HEK293 (cell line): ENCODE data around the gene HTATIP2.

ENCODE experiments used
- CTCF ChIA-PET: fragments of 350-600 bp; formaldehyde crosslinking; extraction: SDS; loops from one replicate; lab custom pipeline; 2021; ENCODE audit warnings: antibody characterized with exemption; lab: Yijun Ruan, JAX
- POLR2A ChIA-PET: fragments of 300-600 bp; formaldehyde crosslinking; extraction: SDS; loops from one replicate; lab custom pipeline; 2020; ENCODE audit warnings: antibody characterized with exemption, inconsistent platforms; lab: Yijun Ruan, JAX
- H3K27ac ChIP-seq: fragments of 200-500 bp; sonication (Bioruptor generic); 2 replicates; pipeline ENCODE4 v1.5.1; 2014; ENCODE audit warnings: low read depth, low read length, control low read depth, inconsistent platforms; ENCODE audit errors: extremely low read depth
- H3K36me3 ChIP-seq, 2 experiments: fragments of 200-500 bp in 1 of 2; sonication (Bioruptor generic) in 1 of 2; 1 replicate in 1 of 2; 2 replicates in 1 of 2; pipeline ENCODE4 v1.5.1; 2014 to 2017; ENCODE audit warnings: inconsistent platforms in 2 of 2, low read length in 2 of 2; ENCODE audit not compliant: control insufficient read depth in 2 of 2, insufficient read depth in 1 of 2
- H3K4me1 ChIP-seq: fragments of 200-500 bp; sonication (Bioruptor generic); 2 replicates; pipeline ENCODE4 v1.5.1; 2014; ENCODE audit warnings: mild to moderate bottlenecking, low read length, inconsistent platforms; ENCODE audit not compliant: control insufficient read depth, insufficient read depth
- H3K4me3 ChIP-seq: 2 replicates; pipeline ENCODE4 v1.5.1; 2011; ENCODE audit warnings: low read depth, mild to moderate bottlenecking, control low read depth, low read length, moderate library complexity
- H3K9me3 ChIP-seq: fragments of 200-500 bp; sonication (Bioruptor generic); 2 replicates; pipeline ENCODE4 v1.5.1; 2014; ENCODE audit warnings: low read depth, low read length, inconsistent platforms; ENCODE audit not compliant: control insufficient read depth, insufficient read depth
- HOXD13 ChIP-seq: sonication (generic); formaldehyde crosslinking; IDR thresholded peaks from 2 replicates; pipeline ENCODE4 v1.8.0; 2022; ENCODE audit warnings: missing genetic modification reagents, borderline replicate concordance
- INSM2 ChIP-seq: fragments of 450-650 bp; formaldehyde crosslinking; IDR thresholded peaks from 2 replicates; pipeline ENCODE4 v1.5.1; 2016; ENCODE audit warnings: missing biosample characterization, missing genetic modification characterization
- OVOL3 ChIP-seq: fragments of 450-650 bp; formaldehyde crosslinking; IDR thresholded peaks from 2 replicates; pipeline ENCODE4 v1.5.1; 2016; ENCODE audit warnings: missing biosample characterization, missing genetic modification characterization
- SCRT2 ChIP-seq: fragments of 450-650 bp; formaldehyde crosslinking; IDR thresholded peaks from 2 replicates; pipeline ENCODE4 v1.5.1; 2016; ENCODE audit warnings: missing biosample characterization, missing genetic modification characterization
- SP7 ChIP-seq: fragments of 450-650 bp; formaldehyde crosslinking; IDR thresholded peaks from 2 replicates; pipeline ENCODE4 v1.5.1; 2016; ENCODE audit warnings: missing biosample characterization, missing genetic modification characterization
- ZNF18 ChIP-seq: fragments of 450-650 bp; formaldehyde crosslinking; IDR thresholded peaks from 2 replicates; pipeline ENCODE4 v1.5.1; 2016; ENCODE audit warnings: missing biosample characterization, missing genetic modification characterization
- ZNF311 ChIP-seq: fragments of 450-650 bp; formaldehyde crosslinking; IDR thresholded peaks from 2 replicates; pipeline ENCODE4 v1.5.1; 2017; ENCODE audit warnings: missing biosample characterization, missing genetic modification characterization, borderline replicate concordance
- ZNF324 ChIP-seq: fragments of 450-650 bp; formaldehyde crosslinking; IDR thresholded peaks from 2 replicates; pipeline ENCODE4 v1.5.1; 2016; ENCODE audit warnings: missing biosample characterization, missing genetic modification characterization
- ZNF37A ChIP-seq: fragments of 450-650 bp; IDR thresholded peaks from 2 replicates; pipeline ENCODE4 v1.5.1; 2018; ENCODE audit warnings: missing biosample characterization, missing genetic modification characterization
- ZNF391 ChIP-seq: fragments of 450-650 bp; formaldehyde crosslinking; IDR thresholded peaks from 2 replicates; pipeline ENCODE4 v1.5.1; 2016; ENCODE audit warnings: low read depth, missing biosample characterization, missing genetic modification characterization, borderline replicate concordance
- ZNF473 ChIP-seq: fragments of 450-650 bp; formaldehyde crosslinking; IDR thresholded peaks from 2 replicates; pipeline ENCODE4 v1.5.1; 2017; ENCODE audit warnings: missing biosample characterization, missing genetic modification characterization
- ZNF530 ChIP-seq: fragments of 450-650 bp; formaldehyde crosslinking; IDR thresholded peaks from 2 replicates; pipeline ENCODE4 v1.5.1; 2016; ENCODE audit warnings: low read depth, missing biosample characterization, missing genetic modification characterization
- ZNF548 ChIP-seq: fragments of 450-650 bp; formaldehyde crosslinking; IDR thresholded peaks from 2 replicates; pipeline ENCODE4 v1.5.1; 2016; ENCODE audit warnings: missing biosample characterization, missing genetic modification characterization
- ZNF585B ChIP-seq: fragments of 450-650 bp; formaldehyde crosslinking; IDR thresholded peaks from 2 replicates; pipeline ENCODE4 v1.5.1; 2016; ENCODE audit warnings: missing biosample characterization, missing genetic modification characterization
- ZNF660 ChIP-seq: fragments of 450-650 bp; IDR thresholded peaks from 2 replicates; pipeline ENCODE4 v1.5.1; 2018; ENCODE audit warnings: missing biosample characterization, mild to moderate bottlenecking, missing genetic modification characterization
- ZNF747 ChIP-seq: fragments of 450-650 bp; formaldehyde crosslinking; IDR thresholded peaks from 2 replicates; pipeline ENCODE4 v1.5.1; 2016; ENCODE audit warnings: missing biosample characterization, missing genetic modification characterization
- ZNF776 ChIP-seq: fragments of 450-650 bp; formaldehyde crosslinking; IDR thresholded peaks from 2 replicates; pipeline ENCODE4 v1.5.0; 2017; ENCODE audit warnings: missing biosample characterization, missing genetic modification characterization, borderline replicate concordance
- ZNF777 ChIP-seq: fragments of 450-650 bp; formaldehyde crosslinking; IDR thresholded peaks from 2 replicates; pipeline ENCODE4 v1.5.1; 2017; ENCODE audit warnings: missing biosample characterization, missing genetic modification characterization, borderline replicate concordance
- ZSCAN23 ChIP-seq: fragments of 450-650 bp; formaldehyde crosslinking; IDR thresholded peaks from 2 replicates; pipeline ENCODE4 v1.5.1; 2016; ENCODE audit warnings: missing biosample characterization, missing genetic modification characterization
- ZSCAN5A ChIP-seq: fragments of 450-650 bp; formaldehyde crosslinking; IDR thresholded peaks from 2 replicates; pipeline ENCODE4 v1.5.1; 2016; ENCODE audit warnings: missing biosample characterization, missing genetic modification characterization
- TF ChIP-seq, protein P1 (sequence below): fragments of 450-650 bp; formaldehyde crosslinking; IDR thresholded peaks from 2 replicates; pipeline ENCODE4 v1.5.1; 2017; ENCODE audit warnings: missing biosample characterization, missing genetic modification characterization
- TF ChIP-seq, protein P2 (sequence below): fragments of 450-650 bp; formaldehyde crosslinking; IDR thresholded peaks from 2 replicates; pipeline ENCODE4 v1.5.1; 2016; ENCODE audit warnings: missing biosample characterization, missing genetic modification characterization

Gene HTATIP2

GRCh38 chr11:20407344-20407743 is 43.8 kb downstream of the HTATIP2 start:
- Histone ChIP-seq H3K4me3 (no peak overlapping the region), H3K4me1 (no peaks in the 10 kb centered on the region), H3K9me3 (no peaks in the 10 kb centered on the region), H3K27ac (no peak overlapping the region)
- CTCF ChIA-PET, result interaction anchor here (1.4 kb wide), 1 partner anchor 10 kb away, joined by 8 read pairs; no protein-coding TSS in a partner anchor
- POLR2A ChIA-PET, result no interaction called here
- TF ChIP-seq ZNF747 (tag by site-specific recombination) (no peak), ZSCAN5A (tag by site-specific recombination) (no peak), ZSCAN23 (no peak), ZNF324 (no peak), ZNF548 (no peak), ZNF311 (tag by site-specific recombination) (no peak), ZNF391 (no peak), HOXD13 (CRISPR knock-in tag) (no peak), ZNF776 (no peak), INSM2 (tag by site-specific recombination) (no peak), SP7 (tag by site-specific recombination) (no peak), ZNF777 (tag by site-specific recombination) (no peak), ZNF530 (tag by site-specific recombination) (no peak), ZNF18 (no peak)
- TF ChIP-seq, all 188 proteins: peak for 0
- peaks cover 10 to 42% of the 10 kb centered on the region in 2 experiments for H3K36me3 ChIP-seq

- CTCF ChIA-PET, result no interaction called here
- Histone ChIP-seq H3K36me3 (peaks cover 0 to 48% of the 10 kb centered on the region in 2 experiments; a peak in 1 of 3 replicates), H3K4me1 (no peaks in the 10 kb centered on the region), H3K9me3 (no peaks in the 10 kb centered on the region), H3K4me3 (no peak overlapping the region), H3K27ac (no peak overlapping the region)
- TF ChIP-seq ZNF660 (tag by site-specific recombination), result no peak
- TF ChIP-seq ZNF585B (tag by site-specific recombination), result no peak
- no peak for TF ChIP-seq ZNF473 (tag by site-specific recombination)
- no peak for TF ChIP-seq OVOL3 (tag by site-specific recombination)
- TF ChIP-seq ZNF776, result no peak
- TF ChIP-seq, protein P1, sequence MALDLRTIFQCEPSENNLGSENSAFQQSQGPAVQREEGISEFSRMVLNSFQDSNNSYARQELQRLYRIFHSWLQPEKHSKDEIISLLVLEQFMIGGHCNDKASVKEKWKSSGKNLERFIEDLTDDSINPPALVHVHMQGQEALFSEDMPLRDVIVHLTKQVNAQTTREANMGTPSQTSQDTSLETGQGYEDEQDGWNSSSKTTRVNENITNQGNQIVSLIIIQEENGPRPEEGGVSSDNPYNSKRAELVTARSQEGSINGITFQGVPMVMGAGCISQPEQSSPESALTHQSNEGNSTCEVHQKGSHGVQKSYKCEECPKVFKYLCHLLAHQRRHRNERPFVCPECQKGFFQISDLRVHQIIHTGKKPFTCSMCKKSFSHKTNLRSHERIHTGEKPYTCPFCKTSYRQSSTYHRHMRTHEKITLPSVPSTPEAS (tag by site-specific recombination), result no peak
- TF ChIP-seq SCRT2 (tag by site-specific recombination), result no peak
- TF ChIP-seq ZNF37A (tag by site-specific recombination), result no peak
- TF ChIP-seq, protein P2, sequence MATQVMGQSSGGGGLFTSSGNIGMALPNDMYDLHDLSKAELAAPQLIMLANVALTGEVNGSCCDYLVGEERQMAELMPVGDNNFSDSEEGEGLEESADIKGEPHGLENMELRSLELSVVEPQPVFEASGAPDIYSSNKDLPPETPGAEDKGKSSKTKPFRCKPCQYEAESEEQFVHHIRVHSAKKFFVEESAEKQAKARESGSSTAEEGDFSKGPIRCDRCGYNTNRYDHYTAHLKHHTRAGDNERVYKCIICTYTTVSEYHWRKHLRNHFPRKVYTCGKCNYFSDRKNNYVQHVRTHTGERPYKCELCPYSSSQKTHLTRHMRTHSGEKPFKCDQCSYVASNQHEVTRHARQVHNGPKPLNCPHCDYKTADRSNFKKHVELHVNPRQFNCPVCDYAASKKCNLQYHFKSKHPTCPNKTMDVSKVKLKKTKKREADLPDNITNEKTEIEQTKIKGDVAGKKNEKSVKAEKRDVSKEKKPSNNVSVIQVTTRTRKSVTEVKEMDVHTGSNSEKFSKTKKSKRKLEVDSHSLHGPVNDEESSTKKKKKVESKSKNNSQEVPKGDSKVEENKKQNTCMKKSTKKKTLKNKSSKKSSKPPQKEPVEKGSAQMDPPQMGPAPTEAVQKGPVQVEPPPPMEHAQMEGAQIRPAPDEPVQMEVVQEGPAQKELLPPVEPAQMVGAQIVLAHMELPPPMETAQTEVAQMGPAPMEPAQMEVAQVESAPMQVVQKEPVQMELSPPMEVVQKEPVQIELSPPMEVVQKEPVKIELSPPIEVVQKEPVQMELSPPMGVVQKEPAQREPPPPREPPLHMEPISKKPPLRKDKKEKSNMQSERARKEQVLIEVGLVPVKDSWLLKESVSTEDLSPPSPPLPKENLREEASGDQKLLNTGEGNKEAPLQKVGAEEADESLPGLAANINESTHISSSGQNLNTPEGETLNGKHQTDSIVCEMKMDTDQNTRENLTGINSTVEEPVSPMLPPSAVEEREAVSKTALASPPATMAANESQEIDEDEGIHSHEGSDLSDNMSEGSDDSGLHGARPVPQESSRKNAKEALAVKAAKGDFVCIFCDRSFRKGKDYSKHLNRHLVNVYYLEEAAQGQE (tag by site-specific recombination), result no peak
- POLR2A ChIA-PET, result no interaction called here
Observed at GRCh38 chr11:20415432-20415831, 51.9 kb downstream of the HTATIP2 start.
